Measurements from ENCODE around the gene COL4A2.

The COL4A2 gene

DNA sequence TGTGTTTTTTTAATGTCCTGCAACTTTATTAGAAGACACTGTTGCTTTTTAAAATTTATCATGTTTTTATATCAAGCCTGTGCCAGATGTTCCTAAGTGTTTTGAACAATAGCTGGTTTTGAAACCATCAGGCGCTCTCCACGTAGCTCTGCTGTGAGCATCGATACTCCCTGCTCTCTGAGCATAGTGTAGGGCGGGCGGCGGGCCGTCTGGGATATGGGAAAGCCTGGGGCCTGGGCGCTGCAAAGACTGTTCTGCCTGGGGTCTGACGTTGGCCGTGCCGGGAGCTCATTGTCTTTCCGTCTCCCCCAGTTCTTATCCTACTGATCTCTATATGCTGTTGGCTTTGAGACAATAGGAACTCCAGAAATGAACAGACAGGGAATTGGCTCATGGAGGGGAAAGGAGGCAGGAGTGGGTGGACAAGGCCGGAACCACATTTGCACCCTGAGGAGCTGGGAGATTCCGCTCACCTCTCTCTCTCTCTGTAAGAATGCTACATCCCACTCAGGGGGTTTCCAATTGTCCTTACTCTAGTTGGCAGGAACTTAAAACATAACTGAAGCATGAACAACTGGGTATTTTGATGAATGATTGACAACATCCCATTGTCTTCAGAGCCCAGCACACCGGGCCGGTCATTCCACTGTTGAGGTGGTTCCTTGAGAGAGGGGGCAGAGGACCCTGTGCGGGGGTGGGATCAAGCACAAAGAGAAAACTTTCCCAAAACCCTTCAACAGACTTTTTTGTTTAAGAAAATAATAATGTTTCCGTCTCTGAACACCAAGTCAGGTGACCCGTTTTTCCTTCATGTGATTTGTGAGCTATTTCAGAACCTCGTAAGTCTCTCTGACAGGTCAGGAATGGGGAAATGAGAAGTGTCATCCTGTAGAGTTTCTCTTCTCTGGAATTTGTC is 64.7 kb downstream of the COL4A2 start:
- no peak for ATAC-seq
- no peak overlapping the region for H3K27ac Mint-ChIP-seq
- no peak for DNase-seq
- no peak overlapping the region for H3K4me3 Mint-ChIP-seq
- no peaks in the 10 kb centered on the region for H3K9me3 Mint-ChIP-seq
- H3K27me3 Mint-ChIP-seq: peaks cover 29% of the 10 kb centered on the region
- no peaks in the 10 kb centered on the region for H3K4me1 Mint-ChIP-seq

DNA sequence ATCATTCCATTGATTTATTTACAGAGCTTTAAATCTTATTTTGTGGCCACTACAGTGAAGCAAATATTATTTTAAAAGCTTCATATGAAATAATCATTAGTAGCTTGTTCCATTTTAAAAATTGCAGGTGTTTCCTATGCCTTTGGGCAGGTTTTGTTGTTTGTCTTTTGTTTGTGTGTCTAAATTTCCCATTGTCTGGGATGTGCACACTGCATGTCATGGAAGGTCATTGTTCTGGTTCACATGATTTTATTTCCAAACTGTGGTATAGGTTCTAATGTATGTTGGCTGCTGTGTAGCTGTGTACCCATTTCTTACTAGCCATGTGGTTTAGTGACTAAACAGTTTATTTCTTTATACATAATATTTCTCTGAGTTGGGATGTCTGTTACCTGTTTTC is 65.6 kb downstream of the COL4A2 start:
- H3K27me3 Mint-ChIP-seq: peaks cover 29% of the 10 kb centered on the region
- ATAC-seq: no peak
- no peaks in the 10 kb centered on the region for H3K9me3 Mint-ChIP-seq
- no peak for DNase-seq
- H3K27ac Mint-ChIP-seq: no peak overlapping the region
- no peaks in the 10 kb centered on the region for H3K4me1 Mint-ChIP-seq
- no peak overlapping the region for H3K4me3 Mint-ChIP-seq

DNA sequence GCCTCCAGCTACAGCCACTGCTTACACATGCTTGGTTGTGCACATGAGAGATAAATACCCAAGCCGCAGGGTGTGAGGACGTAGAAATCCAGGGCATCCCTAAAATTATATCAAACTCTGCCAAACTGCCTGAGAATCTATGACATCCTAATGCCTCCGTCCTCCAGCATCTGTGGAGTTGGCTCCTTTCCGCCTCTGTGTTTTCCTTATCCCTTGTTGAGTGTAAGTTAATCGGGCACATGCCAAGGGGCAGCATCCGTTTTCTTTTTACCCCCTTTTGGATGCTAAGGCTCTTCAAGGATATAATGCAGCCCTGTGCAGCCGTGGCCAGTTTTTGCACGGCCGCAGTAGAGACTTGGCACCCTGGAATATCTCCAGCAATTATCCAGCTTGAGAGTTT is 66.5 kb downstream of the COL4A2 start:
- peaks cover 36% of the 10 kb centered on the region for H3K27me3 Mint-ChIP-seq
- H3K9me3 Mint-ChIP-seq: no peaks in the 10 kb centered on the region
- no peak for DNase-seq
- H3K4me1 Mint-ChIP-seq: no peaks in the 10 kb centered on the region
- H3K27ac Mint-ChIP-seq: no peak overlapping the region
- no peak for ATAC-seq
- no peak overlapping the region for H3K4me3 Mint-ChIP-seq

DNA sequence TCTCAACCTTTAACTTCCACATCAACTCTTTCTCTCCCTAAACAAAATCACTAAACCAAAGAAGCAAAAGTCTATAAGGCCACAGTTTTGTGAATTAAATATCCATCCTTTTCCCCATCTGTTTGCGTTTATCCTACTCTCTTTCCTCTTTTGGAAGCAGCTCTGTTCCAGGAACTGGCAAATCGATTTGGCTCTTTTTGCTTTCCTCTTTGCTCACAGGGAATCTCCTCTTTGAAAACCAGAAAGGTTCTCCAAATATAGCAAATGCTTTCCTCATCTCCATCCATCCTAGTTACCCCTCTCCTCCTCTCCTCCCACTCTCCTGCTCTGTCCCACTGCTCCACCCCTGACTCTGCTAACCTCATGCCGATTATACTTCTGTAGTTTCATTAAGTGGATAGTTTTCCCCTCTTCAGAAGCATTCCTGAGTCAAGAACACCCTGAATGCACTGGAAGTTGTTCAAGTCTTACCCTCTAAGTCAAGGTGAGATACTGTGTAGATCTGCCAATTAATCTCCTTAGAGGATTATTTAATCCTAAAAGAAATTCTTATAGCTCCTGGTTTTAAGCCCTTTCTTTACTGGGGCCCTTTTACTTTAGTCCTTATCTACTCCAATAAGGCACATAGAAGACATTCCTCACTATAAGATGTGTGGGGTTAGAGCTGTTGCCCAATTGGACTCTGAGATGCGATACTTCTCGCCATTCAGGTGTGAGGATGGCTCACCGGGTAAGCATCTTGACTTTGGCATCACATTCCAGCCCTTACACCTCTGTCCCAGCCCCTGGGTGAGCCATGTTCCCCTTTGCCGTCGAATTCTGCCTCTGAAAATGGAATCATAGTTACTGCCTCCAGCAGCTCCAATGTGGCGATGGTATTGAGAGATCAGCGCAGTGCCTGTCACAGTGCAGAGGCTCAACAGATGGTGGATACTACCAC is 67.6 kb downstream of the COL4A2 start:
- peaks cover 39% of the 10 kb centered on the region for H3K27me3 Mint-ChIP-seq
- no peaks in the 10 kb centered on the region for H3K4me1 Mint-ChIP-seq
- no peak overlapping the region for H3K4me3 Mint-ChIP-seq
- DNase-seq (no peak), ATAC-seq (no peak)
- no peaks in the 10 kb centered on the region for H3K9me3 Mint-ChIP-seq
- peak overlapping the region in 1 of 2 donors; percentile 60 for H3K27ac Mint-ChIP-seq

DNA sequence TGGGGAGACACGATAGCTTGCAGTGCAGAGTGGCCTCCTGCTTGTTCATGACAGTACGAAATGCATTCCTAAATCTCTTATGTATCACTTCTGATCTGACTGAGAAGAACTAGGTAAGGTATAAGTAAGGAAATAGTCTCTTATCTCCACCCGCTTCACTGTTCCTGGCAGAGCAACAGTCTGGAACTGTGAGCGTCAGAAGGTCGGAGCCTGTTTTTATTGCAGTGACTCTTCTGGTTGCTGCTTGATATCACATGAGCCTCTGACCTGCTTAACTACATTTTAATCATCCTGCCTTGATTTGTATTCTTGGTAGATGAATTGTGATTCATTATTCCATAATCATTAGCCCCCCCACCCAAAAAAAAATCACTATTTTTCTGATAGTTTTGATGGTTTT is 69.0 kb downstream of the COL4A2 start:
- DNase-seq (no peak), ATAC-seq (no peak)
- Mint-ChIP-seq H3K27ac (no peak overlapping the region), H3K9me3 (peaks cover 7 to 9% of the 10 kb centered on the region in 2 donors), H3K4me1 (no peaks in the 10 kb centered on the region), H3K27me3 (peaks cover 38% of the 10 kb centered on the region), H3K4me3 (no peak overlapping the region)

DNA sequence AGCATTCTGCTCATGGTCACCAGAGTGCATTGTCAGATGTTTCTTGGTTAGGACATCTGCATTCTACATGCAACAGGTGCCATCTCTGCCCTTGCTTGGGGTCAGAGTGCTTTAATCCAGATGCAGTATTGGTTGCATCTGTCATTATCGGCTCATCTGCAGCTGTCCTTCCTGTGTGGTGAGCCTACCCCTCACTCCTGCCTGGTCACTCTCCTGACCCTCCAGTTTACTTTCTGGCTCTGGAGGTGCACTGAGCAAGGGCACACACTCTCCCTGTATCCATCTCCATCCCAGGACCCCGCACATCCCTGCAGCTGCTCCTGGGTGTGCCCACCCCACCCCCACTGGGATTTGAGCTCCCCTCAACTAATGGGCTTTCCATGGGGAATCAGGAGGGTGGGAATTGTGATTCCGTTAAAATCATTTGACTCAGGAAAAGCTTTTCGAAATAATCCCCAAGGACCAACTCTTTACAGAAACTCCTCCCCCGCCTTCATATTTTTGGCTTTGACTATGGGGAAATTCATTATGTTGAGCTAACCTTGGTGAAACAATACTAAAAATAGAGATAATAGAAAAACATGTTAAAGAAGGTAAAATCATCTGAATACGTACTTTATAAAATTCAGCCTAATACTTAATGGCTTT is 70.2 kb downstream of the COL4A2 start:
- Mint-ChIP-seq H3K9me3 (peaks cover 10 to 19% of the 10 kb centered on the region in 2 donors), H3K27me3 (peaks cover 45% of the 10 kb centered on the region), H3K4me1 (no peaks in the 10 kb centered on the region), H3K27ac (no peak overlapping the region), H3K4me3 (no peak overlapping the region)
- ATAC-seq: no peak
- DNase-seq: no peak

DNA sequence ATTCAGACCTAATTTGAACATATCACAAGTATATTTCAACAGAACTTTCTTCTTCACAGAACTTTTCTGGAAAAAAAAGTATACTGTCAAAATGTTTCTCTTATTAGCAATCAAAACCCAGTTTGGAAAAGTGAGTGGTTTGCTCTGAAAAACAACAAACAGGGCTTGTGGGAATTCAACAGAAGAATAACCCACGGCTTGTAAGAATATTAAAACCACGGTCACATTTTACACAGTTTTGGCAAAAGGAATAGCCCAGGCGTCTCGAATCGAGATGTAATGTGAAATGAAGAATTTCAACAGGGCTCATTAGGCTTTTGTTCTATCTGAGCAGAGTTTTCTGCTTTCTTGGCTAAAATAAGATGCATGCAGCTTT is 70.7 kb downstream of the COL4A2 start:
- no peak for ATAC-seq
- H3K27ac Mint-ChIP-seq: no peak overlapping the region
- DNase-seq: no peak

DNA sequence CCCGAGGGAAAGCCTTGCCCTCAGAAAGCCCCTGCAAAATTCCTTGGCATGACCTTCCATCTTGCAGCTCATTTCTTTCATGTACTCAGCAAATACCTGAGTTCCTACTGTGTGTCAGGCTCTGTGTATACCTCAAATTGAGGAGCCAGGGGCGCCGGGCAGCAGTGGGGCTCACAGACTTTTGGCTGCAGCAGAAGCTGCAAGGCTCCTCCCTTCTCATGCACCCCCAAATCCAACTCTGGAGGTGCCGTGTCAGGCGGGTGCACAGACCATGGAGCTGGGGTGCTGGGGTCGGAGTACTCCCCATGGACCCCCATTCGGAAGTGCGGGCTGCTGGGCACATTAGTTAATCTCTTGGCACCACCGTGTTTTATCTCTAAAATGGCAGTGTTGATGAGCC is 72.3 kb downstream of the COL4A2 start:
- ATAC-seq (no peak), DNase-seq (no peak)
- Mint-ChIP-seq H3K27me3 (peaks cover 45% of the 10 kb centered on the region), H3K27ac (no peak overlapping the region), H3K4me3 (no peak overlapping the region), H3K4me1 (no peaks in the 10 kb centered on the region), H3K9me3 (peaks cover 15 to 19% of the 10 kb centered on the region in 2 donors)

More for the DNA sequence above, 70.7 kb downstream of the COL4A2 start:
- H3K4me3 Mint-ChIP-seq: no peak overlapping the region
- H3K27me3 Mint-ChIP-seq: peaks cover 46% of the 10 kb centered on the region
- H3K9me3 Mint-ChIP-seq: peaks cover 10 to 19% of the 10 kb centered on the region in 2 donors
- H3K4me1 Mint-ChIP-seq: no peaks in the 10 kb centered on the region

DNA sequence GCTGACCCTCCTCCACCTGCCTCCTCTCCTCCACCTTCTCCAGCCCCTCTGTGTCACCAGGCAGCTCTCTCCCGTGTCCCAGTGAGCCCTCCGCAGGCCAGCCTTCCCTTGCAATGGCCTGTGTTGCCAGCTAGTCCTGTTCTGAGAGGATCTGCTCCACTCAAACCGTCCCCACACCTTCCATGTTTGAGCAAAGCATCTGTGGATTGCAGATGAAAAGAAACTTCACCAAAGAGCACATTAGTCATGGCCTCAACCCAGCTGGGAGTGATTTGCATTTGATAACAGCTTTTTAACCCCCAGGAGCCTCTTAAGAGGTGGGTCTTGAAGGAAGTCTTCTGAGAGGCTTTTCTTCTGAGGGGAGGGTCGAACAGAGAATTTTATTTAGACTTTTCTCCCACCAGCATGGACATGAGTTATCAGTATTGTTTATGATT is 72.8 kb downstream of the COL4A2 start:
- Mint-ChIP-seq H3K27me3 (peaks cover 44% of the 10 kb centered on the region), H3K4me3 (no peak overlapping the region), H3K4me1 (no peaks in the 10 kb centered on the region), H3K27ac (no peak overlapping the region), H3K9me3 (peaks cover 15 to 19% of the 10 kb centered on the region in 2 donors)
- DNase-seq (no peak), ATAC-seq (no peak)

DNA sequence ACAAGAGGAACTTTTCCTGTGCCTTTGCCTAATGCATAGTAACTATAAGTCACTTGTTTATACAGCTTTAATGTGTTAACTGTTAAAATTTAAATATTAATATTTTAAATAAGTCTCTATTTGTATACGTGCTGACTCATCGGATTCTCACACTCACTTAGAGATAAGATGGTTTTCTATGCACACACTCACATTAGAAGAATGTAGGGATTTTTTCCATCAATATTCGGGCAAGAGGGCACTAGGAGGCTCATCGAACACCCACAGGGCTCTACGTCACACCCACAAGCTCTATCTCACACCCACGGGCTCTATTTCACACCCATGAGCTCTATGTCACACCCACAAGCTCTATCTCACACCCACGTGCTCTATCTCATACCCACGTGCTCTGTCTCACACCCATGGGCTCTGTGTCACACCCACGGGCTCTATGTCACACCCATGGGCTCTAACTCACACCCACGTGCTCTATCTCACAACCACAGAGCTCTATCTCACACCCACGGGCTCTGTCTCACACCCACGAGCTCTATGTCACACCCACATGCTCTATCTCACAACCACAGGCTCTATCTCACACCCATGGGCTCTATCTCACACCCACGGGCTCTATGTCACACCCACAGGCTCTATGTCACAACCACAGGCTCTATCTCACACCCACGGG is 73.4 kb downstream of the COL4A2 start:
- no peak overlapping the region for H3K4me3 Mint-ChIP-seq
- ATAC-seq (no peak), DNase-seq (no peak)
- H3K27me3 Mint-ChIP-seq: peaks cover 39% of the 10 kb centered on the region
- peaks cover 15 to 19% of the 10 kb centered on the region in 2 donors for H3K9me3 Mint-ChIP-seq
- H3K27ac Mint-ChIP-seq: no peak overlapping the region
- H3K4me1 Mint-ChIP-seq: no peaks in the 10 kb centered on the region

DNA sequence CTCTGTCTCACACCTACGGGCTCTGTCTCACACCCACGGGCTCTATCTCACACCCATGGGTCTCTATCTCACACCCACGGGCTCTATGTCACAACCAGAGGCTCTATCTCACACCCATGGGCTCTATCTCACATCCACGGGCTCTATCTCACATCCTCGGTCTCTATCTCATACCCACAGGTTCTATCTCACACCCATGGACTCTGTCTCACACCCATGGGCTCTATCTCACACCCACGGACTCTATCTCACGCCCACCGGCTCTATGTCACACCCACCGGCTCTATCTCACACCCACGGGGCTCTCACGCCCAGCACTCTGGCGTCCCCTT is 73.9 kb downstream of the COL4A2 start:
- H3K27ac Mint-ChIP-seq: no peak overlapping the region
- H3K27me3 Mint-ChIP-seq: peaks cover 37% of the 10 kb centered on the region
- ATAC-seq: no peak
- no peaks in the 10 kb centered on the region for H3K4me1 Mint-ChIP-seq
- no peak overlapping the region for H3K4me3 Mint-ChIP-seq
- peaks cover 15 to 19% of the 10 kb centered on the region in 2 donors for H3K9me3 Mint-ChIP-seq
- DNase-seq: no peak

DNA sequence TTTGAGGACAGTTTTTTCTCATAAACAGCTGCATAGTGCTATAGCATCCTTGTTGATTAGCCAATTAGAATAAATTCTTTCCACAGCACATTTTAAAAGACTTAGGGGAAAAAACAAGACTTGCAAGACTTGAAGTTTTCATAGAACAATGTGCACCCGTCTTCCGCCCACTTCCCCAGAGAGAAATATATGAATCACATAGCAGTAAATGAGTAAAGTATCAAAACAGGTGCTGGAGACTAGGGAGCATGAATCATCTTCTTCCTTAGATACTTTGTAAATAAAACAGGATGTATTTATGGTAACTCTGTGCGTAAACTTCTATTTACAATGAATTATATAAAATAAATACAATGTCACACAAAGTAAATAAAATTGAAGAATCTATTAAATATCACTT is 75.1 kb downstream of the COL4A2 start:
- H3K27me3 Mint-ChIP-seq: peaks cover 37% of the 10 kb centered on the region
- H3K27ac Mint-ChIP-seq: no peak overlapping the region
- DNase-seq (no peak), ATAC-seq (no peak)
- no peaks in the 10 kb centered on the region for H3K4me1 Mint-ChIP-seq
- H3K9me3 Mint-ChIP-seq: peaks cover 15 to 19% of the 10 kb centered on the region in 2 donors
- H3K4me3 Mint-ChIP-seq: no peak overlapping the region

DNA sequence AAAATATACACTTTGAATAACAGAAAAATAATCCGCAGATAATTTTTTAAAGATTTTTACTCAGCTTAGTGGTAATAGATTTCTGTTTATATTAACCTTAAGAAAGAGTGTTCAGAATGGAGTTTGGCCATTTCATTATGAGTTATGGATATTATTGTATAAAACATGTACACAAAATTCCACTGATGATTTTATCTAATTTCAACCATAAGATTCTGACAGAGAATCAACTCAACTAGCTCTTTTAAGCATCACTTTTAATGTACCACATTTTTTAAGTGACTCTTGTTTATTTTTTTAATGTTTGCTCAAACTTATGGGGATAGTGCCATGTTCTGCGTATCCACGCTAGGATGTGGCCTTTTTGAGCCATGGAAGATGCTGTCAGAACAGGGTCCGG is 75.7 kb downstream of the COL4A2 start:
- ATAC-seq: no peak
- Mint-ChIP-seq H3K27me3 (peaks cover 38% of the 10 kb centered on the region), H3K27ac (no peak overlapping the region), H3K4me1 (peaks cover 3% of the 10 kb centered on the region), H3K9me3 (peaks cover 15 to 19% of the 10 kb centered on the region in 2 donors), H3K4me3 (no peak overlapping the region)
- no peak for DNase-seq

DNA sequence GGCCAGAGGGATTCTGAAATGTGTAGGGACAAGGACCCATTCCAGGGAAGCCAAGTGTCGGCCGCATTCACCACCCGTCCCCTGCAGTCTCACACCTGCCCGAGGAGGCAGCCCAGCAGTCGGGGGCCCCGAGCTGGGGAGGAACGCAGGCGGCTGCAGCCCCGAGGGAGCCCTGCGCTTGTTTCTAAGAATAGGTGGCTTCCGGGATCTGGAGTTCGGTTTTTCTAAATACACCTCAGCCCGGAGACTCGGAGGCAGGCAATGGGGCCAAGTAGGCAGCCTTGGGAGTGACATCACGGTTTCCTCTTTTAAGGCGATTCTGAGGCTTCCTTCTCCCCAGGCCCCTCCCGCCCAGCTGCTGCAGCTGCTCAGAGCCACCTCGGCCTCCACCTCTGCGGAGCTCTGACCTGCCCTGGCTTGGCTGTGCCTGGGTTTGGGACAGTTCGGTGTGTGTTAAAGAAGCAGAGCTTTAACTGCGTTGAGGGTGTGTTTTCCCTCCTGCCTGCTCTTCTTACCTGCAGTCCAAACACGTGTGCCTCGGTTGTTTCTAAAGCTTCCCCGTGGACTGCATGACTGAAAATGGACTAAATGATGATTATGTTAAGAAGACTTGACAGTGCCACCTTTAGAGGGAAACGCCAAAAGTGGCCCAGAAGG is 80.5 kb downstream of the COL4A2 start:
- Mint-ChIP-seq H3K27me3 (peaks cover 60% of the 10 kb centered on the region), H3K27ac (no peak overlapping the region), H3K9me3 (peaks cover 0 to 5% of the 10 kb centered on the region in 2 donors), H3K4me1 (peaks cover 8% of the 10 kb centered on the region), H3K4me3 (peak overlapping the region in 1 of 2 donors; percentile 20)
- peak; percentile 77 for ATAC-seq
- DNase-seq: peak in 1 of 2 donors; percentile 14
